ENCODE results near the gene STPG3. TPM values are rescaled to one million over a fixed set of nuclear protein-coding genes. Genes with fewer than 3 reads are reported as not detected.

STPG3 gene
- total and polyA plus RNA-seq, 2 experiments from 2014 or later: not detected

- H3F3A ChIP-seq (replicated peaks; ENCODE audit: low read depth): 0 out of 2 replicates have a peak, but pooled peaks cover 9% of the 10 kb centered on the region
- TF ChIP-seq CREB1 (CRISPR knock-in tag; IDR thresholded peaks at IDR 0.05; ENCODE audit: low read depth) (no peak), NANOG (IDR thresholded peaks at IDR 0.05; ENCODE audit: borderline replicate concordance) (no peak), ETS1 (IDR thresholded peaks at IDR 0.05) (no peak), JUNB (IDR thresholded peaks at IDR 0.05; ENCODE audit: unreplicated experiment) (no peak), ZNF462 (CRISPR knock-in tag; IDR thresholded peaks at IDR 0.05) (no peak), CTCF (conservative IDR thresholded peaks at IDR 0.05; ENCODE audit: low read depth in 2 of 2) (no peak), REST (IDR thresholded peaks at IDR 0.05; ENCODE audit: unreplicated experiment) (no peak), STAT1 (IDR thresholded peaks at IDR 0.05; ENCODE audit: unreplicated experiment) (no peak), ZNF114 (CRISPR knock-in tag; IDR thresholded peaks at IDR 0.05) (no peak), EZH2phosphoT487 (IDR thresholded peaks at IDR 0.05; ENCODE audit: unreplicated experiment) (no peak), POLR2AphosphoS5 (IDR thresholded peaks at IDR 0.05; ENCODE audit: low read depth) (no peak), EZH2 (IDR thresholded peaks at IDR 0.05; ENCODE audit: low read depth, unreplicated experiment) (no peak), ZNF331 (CRISPR knock-in tag; IDR thresholded peaks at IDR 0.05; ENCODE audit: low read depth) (no peak)
- Mint-ChIP-seq H3K36me3 (ENCODE audit: low read depth) (no peaks in the 10 kb centered on the region), H3K27me3 (ENCODE audit: insufficient read depth, low read depth, poor library complexity) (no peaks in the 10 kb centered on the region), H3K9me3 (no peaks in the 10 kb centered on the region), H3K4me3 (peak overlapping the region; percentile 48; the same call in 2 of the 3 replicates), H3K4me1 (peaks cover 7% of the 10 kb centered on the region; the same call in 2 of the 3 replicates), H3K27ac (no peak overlapping the region)
- H3K27me3 ChIP-seq (ENCODE audit: insufficient read depth): peaks cover 9% of the 10 kb centered on the region; the same call in 1 of the 2 replicates
- peaks cover 3% of the 10 kb centered on the region; the same call in 1 of the 2 replicates for H3K4me1 ChIP-seq (ENCODE audit: insufficient read depth)
- H3K4me2 ChIP-seq: peak overlapping the region; percentile 73
- ATAC-seq (peak; percentile 11), DNase-seq (ENCODE audit: low spot score) (peak; percentile 71)
- H3K79me2 ChIP-seq (replicated peaks; ENCODE audit: insufficient read depth): no peaks in the 10 kb centered on the region
- no peak overlapping the region for H3K27ac ChIP-seq (ENCODE audit: low read depth)
- H3K4me3 ChIP-seq: peak overlapping the region; percentile 58
- no peaks in the 10 kb centered on the region for H4K20me1 ChIP-seq (replicated peaks; ENCODE audit: insufficient read depth)
- H2AFZ ChIP-seq: no peak overlapping the region
- no peaks in the 10 kb centered on the region for H3K9me2 ChIP-seq (ENCODE audit: insufficient read depth)
- no peaks in the 10 kb centered on the region for H3K36me3 ChIP-seq (ENCODE audit: insufficient read depth)
These were observed 29.5 kb upstream of the STPG3 start for GRCh38 chr9:137221506-137222111.

All from GM23338 (cell line).